Neutrophil (primary cell): ENCODE results near the gene KDM5C.

Source experiments
- H3K27ac ChIP-seq: fragments of 200-600 bp; sonication (generic); 2 replicates; pipeline ENCODE4 v1.5.1; 2016; ENCODE audit warnings: mild to moderate bottlenecking, moderate library complexity
- H3K27me3 ChIP-seq: fragments of 200-600 bp; sonication (generic); 2 replicates; pipeline ENCODE4 v1.6.0; 2016; ENCODE audit warnings: mild to moderate bottlenecking
- H3K36me3 ChIP-seq: fragments of 200-600 bp; sonication (generic); 2 replicates; pipeline ENCODE4 v1.5.1; 2017
- H3K4me1 ChIP-seq, 2 experiments: fragments of 200-600 bp in 1 of 2; sonication (generic) in 1 of 2; 1 replicate in 1 of 2; 2 replicates in 1 of 2; pipeline versions ENCODE4 v1.5.1 to v1.6.1; 2013 to 2016; ENCODE audit warnings: low read depth in 1 of 2, low read length in 1 of 2, mild to moderate bottlenecking in 1 of 2, moderate library complexity in 1 of 2; ENCODE audit not compliant: control insufficient read depth in 1 of 2, insufficient read depth in 1 of 2
- H3K4me3 ChIP-seq, 2 experiments: fragments of 200-600 bp in 1 of 2; sonication (generic) in 1 of 2; 1 replicate in 1 of 2; 2 replicates in 1 of 2; pipeline ENCODE4 v1.5.1; 2013 to 2016; ENCODE audit warnings: low read depth in 1 of 2, low read length in 1 of 2, mild to moderate bottlenecking in 1 of 2, moderate library complexity in 1 of 2
- H3K9me3 ChIP-seq: fragments of 200-600 bp; sonication (generic); 2 replicates; pipeline ENCODE4 v1.5.1; 2016
- TF ChIP-seq, protein P1 (sequence below): fragments of 200-600 bp; sonication (generic); IDR thresholded peaks from 2 replicates; pipeline ENCODE4 v1.5.1; 2016; ENCODE audit warnings: antibody characterized with exemption

Gene KDM5C

DNA sequence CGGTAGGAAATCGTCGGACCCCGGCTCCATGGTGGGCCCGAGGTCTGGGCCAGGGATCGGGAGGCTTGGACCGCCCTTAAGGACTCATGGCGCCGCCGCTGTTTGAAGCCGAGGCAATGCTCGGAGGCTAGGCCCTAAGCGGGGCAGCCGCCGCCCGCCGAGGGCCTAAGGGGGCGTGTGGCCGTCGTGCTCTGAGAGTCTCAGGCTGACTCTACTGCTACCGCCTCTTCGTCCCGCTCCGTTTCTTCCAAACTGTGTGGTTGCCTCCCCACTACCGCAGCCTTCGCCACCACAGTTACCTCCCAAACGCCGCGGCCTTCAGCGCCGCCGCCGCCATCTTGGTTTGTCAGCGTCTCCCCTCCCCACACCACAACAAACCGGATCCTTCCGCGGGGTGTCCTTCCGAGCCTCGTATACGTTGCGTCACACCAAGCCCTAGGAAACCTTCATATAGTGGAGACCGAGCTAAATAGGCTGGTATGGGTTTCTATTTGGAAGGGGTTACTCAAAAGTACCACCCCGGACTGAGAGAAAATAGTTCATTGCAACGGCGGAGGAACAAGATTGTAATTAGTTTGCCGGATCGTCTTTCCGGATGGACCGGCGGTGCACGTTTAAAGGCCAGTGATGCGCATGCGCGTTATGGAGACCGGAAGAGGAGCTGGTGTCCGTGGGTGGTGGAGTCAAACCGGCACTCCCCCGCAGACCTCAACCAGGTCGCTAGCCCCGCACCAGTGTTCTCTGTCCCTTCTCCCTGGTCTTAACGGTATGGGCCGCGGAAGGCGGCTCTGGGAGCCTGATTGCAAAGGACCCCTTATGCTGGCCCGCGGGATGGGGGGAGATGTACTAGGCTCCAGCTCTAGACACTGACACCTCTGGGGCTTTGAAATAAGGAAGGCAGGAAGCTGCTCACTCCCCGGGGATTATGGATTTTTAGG, at the start of gene KDM5C:
KDM5C (minus strand) TSS at position 348 of the 938 bp plus-strand sequence; CDS start at position 30, 318 bp downstream.
- H3K27ac ChIP-seq: peak within 1 kb of the TSS; percentile 90
- TF ChIP-seq, protein P1, sequence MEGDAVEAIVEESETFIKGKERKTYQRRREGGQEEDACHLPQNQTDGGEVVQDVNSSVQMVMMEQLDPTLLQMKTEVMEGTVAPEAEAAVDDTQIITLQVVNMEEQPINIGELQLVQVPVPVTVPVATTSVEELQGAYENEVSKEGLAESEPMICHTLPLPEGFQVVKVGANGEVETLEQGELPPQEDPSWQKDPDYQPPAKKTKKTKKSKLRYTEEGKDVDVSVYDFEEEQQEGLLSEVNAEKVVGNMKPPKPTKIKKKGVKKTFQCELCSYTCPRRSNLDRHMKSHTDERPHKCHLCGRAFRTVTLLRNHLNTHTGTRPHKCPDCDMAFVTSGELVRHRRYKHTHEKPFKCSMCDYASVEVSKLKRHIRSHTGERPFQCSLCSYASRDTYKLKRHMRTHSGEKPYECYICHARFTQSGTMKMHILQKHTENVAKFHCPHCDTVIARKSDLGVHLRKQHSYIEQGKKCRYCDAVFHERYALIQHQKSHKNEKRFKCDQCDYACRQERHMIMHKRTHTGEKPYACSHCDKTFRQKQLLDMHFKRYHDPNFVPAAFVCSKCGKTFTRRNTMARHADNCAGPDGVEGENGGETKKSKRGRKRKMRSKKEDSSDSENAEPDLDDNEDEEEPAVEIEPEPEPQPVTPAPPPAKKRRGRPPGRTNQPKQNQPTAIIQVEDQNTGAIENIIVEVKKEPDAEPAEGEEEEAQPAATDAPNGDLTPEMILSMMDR: no peak

DNA sequence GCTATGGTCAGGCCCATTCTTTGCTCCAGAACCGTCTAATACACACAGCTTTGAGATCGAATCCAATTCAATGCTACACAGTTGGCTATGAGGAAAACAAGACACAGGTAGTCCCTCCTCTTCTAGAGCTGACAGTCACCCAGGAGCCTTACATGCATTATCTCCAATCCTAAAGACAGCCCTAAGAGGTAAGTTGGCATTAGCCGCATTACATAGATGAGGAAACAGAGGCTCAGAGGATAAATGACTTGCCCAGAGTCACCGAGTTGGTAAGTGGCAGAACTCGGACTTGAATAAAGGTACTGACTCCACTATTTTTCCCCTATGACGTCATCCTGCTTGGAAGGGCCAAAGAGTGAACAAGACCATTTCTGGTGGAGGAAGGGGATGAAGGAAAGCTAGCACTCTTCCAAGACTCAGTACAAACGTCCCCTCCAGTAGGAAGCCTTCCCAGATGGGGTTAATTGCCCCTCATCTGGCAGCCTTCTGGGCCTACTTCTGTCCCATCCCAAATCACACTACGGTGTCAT, 47.9 kb upstream of the KDM5C start:
- Histone ChIP-seq H3K27ac (no peak overlapping the region), H3K4me3 (no peak overlapping the region), H3K36me3 (no peaks in the 10 kb centered on the region), H3K27me3 (no peaks in the 10 kb centered on the region), H3K4me1 (no peaks in the 10 kb centered on the region), H3K9me3 (no peaks in the 10 kb centered on the region)
- TF ChIP-seq, protein P1: no peak

More for the DNA sequence above, at the start of gene KDM5C:
- H3K27me3 ChIP-seq: no peaks in the 10 kb centered on the region
- no peaks in the 10 kb centered on the region for H3K9me3 ChIP-seq
- H3K4me1 ChIP-seq: peaks cover 37 to 49% of the 10 kb centered on the region in 2 experiments
- H3K36me3 ChIP-seq: peaks cover 8% of the 10 kb centered on the region
- H3K4me3 ChIP-seq: peak within 1 kb of the TSS; percentile 69 to 96

DNA sequence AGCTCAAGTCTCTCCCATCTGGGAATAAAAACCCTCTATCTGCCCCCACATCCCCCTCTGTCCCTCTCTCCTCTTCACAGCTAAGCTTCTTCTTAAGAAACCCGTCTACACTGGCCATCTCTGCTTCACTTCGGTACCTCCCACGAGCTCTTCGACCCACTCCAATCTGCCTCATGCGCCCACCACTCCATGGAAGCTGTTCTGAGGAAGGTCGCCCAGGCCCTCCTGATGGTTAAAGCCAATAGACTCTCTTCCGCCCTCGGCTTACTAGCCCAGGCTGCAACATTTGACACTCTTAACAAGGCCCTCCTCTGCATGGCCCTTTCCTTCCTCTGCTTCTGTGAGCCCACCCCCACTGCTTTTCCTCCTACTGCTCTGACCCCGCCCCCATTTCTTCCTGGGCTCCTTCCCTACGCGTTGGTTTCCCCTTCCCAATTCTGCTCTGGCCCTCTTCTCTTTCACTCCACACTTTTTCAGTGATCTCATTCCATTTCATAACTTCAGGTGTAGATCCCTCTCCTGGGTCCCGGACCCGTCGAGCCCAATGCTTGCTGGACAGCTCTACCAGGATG, 44.6 kb upstream of the KDM5C start:
- H3K36me3 ChIP-seq: no peaks in the 10 kb centered on the region
- no peak overlapping the region for H3K4me3 ChIP-seq
- no peak overlapping the region for H3K27ac ChIP-seq
- no peaks in the 10 kb centered on the region for H3K9me3 ChIP-seq
- TF ChIP-seq, protein P1: no peak
- H3K4me1 ChIP-seq: no peaks in the 10 kb centered on the region
- H3K27me3 ChIP-seq: no peaks in the 10 kb centered on the region

DNA sequence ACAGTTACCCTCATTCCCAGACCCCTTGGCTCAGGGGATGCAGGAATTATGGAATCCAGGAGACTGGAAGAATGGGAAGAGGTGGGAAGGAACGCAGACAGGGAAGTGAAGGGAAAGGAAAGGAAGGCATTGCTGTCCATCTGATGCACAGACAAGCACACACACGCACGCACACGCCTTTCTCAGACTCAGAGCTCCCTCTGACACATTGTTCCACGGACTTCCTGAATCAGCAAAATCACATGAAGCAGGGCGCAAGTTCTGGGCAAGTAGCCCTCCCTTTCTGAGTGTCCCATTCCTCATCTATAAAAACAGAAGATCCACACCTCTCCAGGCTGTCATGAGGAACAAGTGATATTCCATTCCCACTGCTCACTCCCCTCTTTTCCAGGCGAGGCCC, 43.2 kb upstream of the KDM5C start:
- Histone ChIP-seq H3K4me3 (no peak overlapping the region), H3K36me3 (no peaks in the 10 kb centered on the region), H3K4me1 (peaks cover 3 to 5% of the 10 kb centered on the region in 2 experiments), H3K9me3 (no peaks in the 10 kb centered on the region), H3K27me3 (no peaks in the 10 kb centered on the region), H3K27ac (no peak overlapping the region)
- TF ChIP-seq, protein P1: no peak

DNA sequence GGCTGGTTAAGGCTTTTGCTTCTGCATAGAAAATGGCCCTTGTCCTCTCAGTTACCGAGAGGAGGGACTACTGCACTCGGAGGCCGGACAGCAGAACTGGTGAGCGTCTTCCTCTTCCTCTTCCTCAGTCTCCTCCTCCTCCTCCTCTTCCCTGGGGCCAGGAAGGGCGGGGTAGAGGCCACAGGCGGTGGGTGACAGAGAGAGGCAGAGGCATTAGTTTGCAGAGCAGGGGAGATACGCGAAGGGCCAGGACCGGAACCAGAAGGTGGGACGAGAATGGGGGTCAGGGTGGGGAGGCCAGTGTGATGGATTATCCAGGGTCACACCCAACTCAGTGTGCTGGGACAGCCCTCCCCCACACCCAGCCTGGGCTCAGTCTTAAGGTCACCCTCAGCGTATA, 41.9 kb upstream of the KDM5C start:
- Histone ChIP-seq H3K36me3 (no peaks in the 10 kb centered on the region), H3K27me3 (peaks cover 6% of the 10 kb centered on the region), H3K27ac (no peak overlapping the region), H3K9me3 (no peaks in the 10 kb centered on the region), H3K4me1 (peaks cover 13 to 15% of the 10 kb centered on the region in 2 experiments), H3K4me3 (no peak overlapping the region)
- TF ChIP-seq, protein P1: no peak
